AG10803 (cell line): ENCODE data around the gene NDUFC1.
A peak's percentile ranks its signal among the peaks of the same experiment; 100 is the strongest.
"Not testable (repeated sequence)": the region's sequence is repeated elsewhere in the genome, so short reads cannot be mapped to it uniquely, and the experiment has no call there.

Experiments
- DNase-seq: peaks from one replicate; pipeline ENCODE4 v3.0.0; 2010; ENCODE audit warnings: low read depth
- H3K4me3 ChIP-seq: 2 replicates; pipeline ENCODE4 v1.5.1; 2011; ENCODE audit warnings: mild to moderate bottlenecking, low read length, control low read depth
- CTCF ChIP-seq: conservative IDR thresholded peaks from 2 replicates; pipeline ENCODE4 v1.5.1; 2011; ENCODE audit warnings: mild to moderate bottlenecking, low read length, control low read depth, inconsistent platforms

The NDUFC1 gene

GRCh38 chr4:139301821-139302611 lies at the start of gene NDUFC1:
TSS of gene NDUFC1 (minus strand) at chr4:139302477. CDS start at chr4:139295798, 6,679 bp downstream.
- peak; percentile 31 for TF ChIP-seq CTCF
- H3K4me3 ChIP-seq: peak within 1 kb of the TSS; percentile 93
- DNase-seq: peak; percentile 33

GRCh38 chr4:139337612-139338011 lies 35.3 kb upstream of the NDUFC1 start:
- TF ChIP-seq CTCF: no peak
- DNase-seq: no peak
- no peak overlapping the region for H3K4me3 ChIP-seq

- TF ChIP-seq CTCF: no peak
- no peak overlapping the region for H3K4me3 ChIP-seq
- DNase-seq: no peak
Observed at GRCh38 chr4:139333046-139333445, 30.8 kb upstream of the NDUFC1 start.

- DNase-seq: peak; percentile 57
- no peak overlapping the region for H3K4me3 ChIP-seq
- TF ChIP-seq CTCF: no peak
Observed at GRCh38 chr4:139331185-139331584, 28.9 kb upstream of the NDUFC1 start.

- DNase-seq: no peak
- H3K4me3 ChIP-seq: no peak overlapping the region
- TF ChIP-seq CTCF: no peak
Observed at GRCh38 chr4:139330283-139330682, 28.0 kb upstream of the NDUFC1 start.

GRCh38 chr4:139329665-139330200 lies 27.5 kb upstream of the NDUFC1 start:
- no peak for DNase-seq
- no peak for TF ChIP-seq CTCF
- H3K4me3 ChIP-seq: no peak overlapping the region

GRCh38 chr4:139324620-139325019 lies 22.3 kb upstream of the NDUFC1 start:
- no peak overlapping the region for H3K4me3 ChIP-seq
- no peak for TF ChIP-seq CTCF
- no peak for DNase-seq

GRCh38 chr4:139322541-139322940 lies 20.3 kb upstream of the NDUFC1 start:
- not testable (repeated sequence) for DNase-seq, H3K4me3 ChIP-seq

- not testable (repeated sequence) for H3K4me3 ChIP-seq, DNase-seq
Observed at GRCh38 chr4:139322070-139322469, 19.8 kb upstream of the NDUFC1 start.
